PFSK-1 (cell line): ENCODE measurements around the gene FRMD3.

Experiments
- FOXP2 ChIP-seq: optimal IDR thresholded peaks from 2 replicates; pipeline ENCODE3; 2011; ENCODE audit warnings: borderline replicate concordance, control low read depth, inconsistent platforms; ENCODE audit not compliant: insufficient read depth; ENCODE audit errors: extremely low read length, extremely low read depth
- POLR2AphosphoS5 ChIP-seq: IDR thresholded peaks from 2 replicates; pipeline ENCODE4 v1.6.1; 2012; ENCODE audit warnings: low read depth, mild to moderate bottlenecking, control low read depth, low read length, moderate library complexity
- SIN3A ChIP-seq: IDR thresholded peaks from 2 replicates; pipeline ENCODE4 v1.6.1; 2012; ENCODE audit warnings: mild to moderate bottlenecking, low read length, moderate library complexity, borderline replicate concordance; ENCODE audit not compliant: insufficient read depth
- TAF1 ChIP-seq: IDR thresholded peaks from 2 replicates; pipeline ENCODE4 v1.6.1; 2012; ENCODE audit warnings: low read length, control low read depth, borderline replicate concordance; ENCODE audit not compliant: insufficient read depth
- TF ChIP-seq, protein P1 (sequence below), 2 experiments: IDR thresholded peaks; 2 replicates each; pipeline versions ENCODE4 v1.6.1 to v1.8.0; 2011 to 2012; ENCODE audit warnings: low read depth in 2 of 2, low read length in 2 of 2, control low read depth in 1 of 2, inconsistent platforms in 1 of 2, mild to moderate bottlenecking in 1 of 2, moderate library complexity in 1 of 2; ENCODE audit not compliant: insufficient read depth in 1 of 2

FRMD3 gene

DNA sequence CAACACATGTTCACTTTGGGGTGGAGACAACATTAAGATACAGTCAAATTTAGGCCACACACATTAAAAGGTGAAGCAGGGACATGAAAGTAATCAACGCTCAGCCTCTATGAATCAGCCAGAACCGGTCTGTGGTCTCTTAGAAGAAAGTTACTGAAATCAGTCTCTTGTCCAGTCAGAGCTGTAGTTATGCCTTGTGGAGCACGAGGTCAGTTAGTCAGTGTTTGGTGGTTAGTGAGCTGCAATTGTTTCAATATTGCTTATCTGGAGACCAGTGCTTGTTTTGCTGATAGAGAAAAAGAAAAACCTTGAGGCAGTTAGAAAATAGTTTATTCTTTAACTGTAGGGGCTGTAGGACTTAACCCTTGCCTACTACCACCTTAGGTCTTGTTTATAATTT, 317.5 kb downstream of the FRMD3 start:
- TF ChIP-seq TAF1: no peak
- no peak for TF ChIP-seq FOXP2
- TF ChIP-seq POLR2AphosphoS5: no peak
- TF ChIP-seq SIN3A: no peak
- TF ChIP-seq, protein P1, sequence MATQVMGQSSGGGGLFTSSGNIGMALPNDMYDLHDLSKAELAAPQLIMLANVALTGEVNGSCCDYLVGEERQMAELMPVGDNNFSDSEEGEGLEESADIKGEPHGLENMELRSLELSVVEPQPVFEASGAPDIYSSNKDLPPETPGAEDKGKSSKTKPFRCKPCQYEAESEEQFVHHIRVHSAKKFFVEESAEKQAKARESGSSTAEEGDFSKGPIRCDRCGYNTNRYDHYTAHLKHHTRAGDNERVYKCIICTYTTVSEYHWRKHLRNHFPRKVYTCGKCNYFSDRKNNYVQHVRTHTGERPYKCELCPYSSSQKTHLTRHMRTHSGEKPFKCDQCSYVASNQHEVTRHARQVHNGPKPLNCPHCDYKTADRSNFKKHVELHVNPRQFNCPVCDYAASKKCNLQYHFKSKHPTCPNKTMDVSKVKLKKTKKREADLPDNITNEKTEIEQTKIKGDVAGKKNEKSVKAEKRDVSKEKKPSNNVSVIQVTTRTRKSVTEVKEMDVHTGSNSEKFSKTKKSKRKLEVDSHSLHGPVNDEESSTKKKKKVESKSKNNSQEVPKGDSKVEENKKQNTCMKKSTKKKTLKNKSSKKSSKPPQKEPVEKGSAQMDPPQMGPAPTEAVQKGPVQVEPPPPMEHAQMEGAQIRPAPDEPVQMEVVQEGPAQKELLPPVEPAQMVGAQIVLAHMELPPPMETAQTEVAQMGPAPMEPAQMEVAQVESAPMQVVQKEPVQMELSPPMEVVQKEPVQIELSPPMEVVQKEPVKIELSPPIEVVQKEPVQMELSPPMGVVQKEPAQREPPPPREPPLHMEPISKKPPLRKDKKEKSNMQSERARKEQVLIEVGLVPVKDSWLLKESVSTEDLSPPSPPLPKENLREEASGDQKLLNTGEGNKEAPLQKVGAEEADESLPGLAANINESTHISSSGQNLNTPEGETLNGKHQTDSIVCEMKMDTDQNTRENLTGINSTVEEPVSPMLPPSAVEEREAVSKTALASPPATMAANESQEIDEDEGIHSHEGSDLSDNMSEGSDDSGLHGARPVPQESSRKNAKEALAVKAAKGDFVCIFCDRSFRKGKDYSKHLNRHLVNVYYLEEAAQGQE (IDR thresholded peaks at IDR 0.05; ENCODE audit: insufficient read depth in 1 of 2, low read depth in 2 of 2, low read length in 2 of 2): no peak

DNA sequence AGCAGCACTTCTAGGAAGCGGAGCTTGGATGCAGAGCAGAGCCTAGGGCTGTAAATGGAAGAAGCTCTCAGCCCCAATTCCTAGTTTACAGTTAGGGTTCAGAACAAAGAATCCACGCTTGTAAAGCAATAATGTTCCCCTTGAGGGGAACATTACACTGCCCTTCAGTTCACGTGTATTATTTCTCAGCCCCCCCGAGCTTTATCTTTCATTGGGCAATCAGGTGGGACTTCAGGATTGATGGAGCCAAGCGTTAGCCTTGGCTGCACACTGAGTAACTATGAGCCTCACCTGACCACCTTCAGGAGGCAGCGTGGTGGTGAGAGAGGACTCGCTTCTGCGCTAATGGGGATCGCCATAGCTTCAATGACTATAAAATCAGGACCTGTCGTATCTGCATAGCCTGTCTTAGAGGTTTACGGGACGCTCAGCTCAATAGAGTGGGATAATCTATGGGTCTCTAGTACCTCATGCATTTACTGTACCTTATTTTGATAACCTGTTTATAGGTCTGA, 318.2 kb downstream of the FRMD3 start:
- TF ChIP-seq FOXP2 (no peak), TAF1 (no peak), POLR2AphosphoS5 (no peak), SIN3A (no peak)
- TF ChIP-seq, protein P1 (IDR thresholded peaks at IDR 0.05; ENCODE audit: insufficient read depth in 1 of 2, low read depth in 2 of 2, low read length in 2 of 2): no peak

DNA sequence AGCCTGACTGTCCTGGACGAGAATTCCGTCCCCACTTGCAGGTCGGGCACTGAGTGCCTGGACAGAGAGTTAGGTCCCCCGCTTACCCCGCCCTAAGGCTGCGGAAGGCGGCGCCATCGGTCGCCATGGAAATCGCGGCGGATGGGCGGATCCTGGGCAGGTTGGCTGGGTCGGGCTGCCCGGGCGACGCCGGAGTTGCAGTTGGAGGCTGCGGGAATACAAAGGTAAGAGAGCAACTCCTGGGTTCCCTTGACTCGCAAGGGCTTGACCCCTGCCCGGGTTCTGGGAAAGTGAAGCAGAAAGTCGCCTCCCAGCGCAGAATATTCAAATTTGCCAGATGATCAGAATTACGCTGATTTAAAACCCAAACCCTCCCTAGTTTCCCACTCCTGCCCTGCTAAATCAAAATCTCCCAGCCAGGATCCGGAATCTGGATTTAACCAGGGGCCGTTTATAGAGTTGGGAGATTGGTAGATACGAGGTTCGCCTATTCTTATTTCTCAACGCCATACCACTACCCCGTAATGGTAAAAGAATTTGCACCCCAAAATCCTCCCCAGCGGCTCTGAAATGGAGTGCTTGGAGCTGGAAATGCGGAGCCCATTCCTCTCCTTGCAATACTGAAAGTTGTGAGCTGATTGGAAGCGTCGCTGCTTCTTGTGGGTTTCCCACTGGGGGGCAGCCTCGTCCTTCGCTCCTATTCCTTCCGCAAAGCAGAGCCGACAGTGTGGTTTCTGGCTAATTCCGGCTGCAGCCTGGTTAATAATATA, 318.9 kb downstream of the FRMD3 start:
- TF ChIP-seq TAF1: no peak
- TF ChIP-seq SIN3A: no peak
- TF ChIP-seq POLR2AphosphoS5: no peak
- TF ChIP-seq, protein P1 (IDR thresholded peaks at IDR 0.05; ENCODE audit: insufficient read depth in 1 of 2, low read depth in 2 of 2, low read length in 2 of 2): no peak
- no peak for TF ChIP-seq FOXP2

DNA sequence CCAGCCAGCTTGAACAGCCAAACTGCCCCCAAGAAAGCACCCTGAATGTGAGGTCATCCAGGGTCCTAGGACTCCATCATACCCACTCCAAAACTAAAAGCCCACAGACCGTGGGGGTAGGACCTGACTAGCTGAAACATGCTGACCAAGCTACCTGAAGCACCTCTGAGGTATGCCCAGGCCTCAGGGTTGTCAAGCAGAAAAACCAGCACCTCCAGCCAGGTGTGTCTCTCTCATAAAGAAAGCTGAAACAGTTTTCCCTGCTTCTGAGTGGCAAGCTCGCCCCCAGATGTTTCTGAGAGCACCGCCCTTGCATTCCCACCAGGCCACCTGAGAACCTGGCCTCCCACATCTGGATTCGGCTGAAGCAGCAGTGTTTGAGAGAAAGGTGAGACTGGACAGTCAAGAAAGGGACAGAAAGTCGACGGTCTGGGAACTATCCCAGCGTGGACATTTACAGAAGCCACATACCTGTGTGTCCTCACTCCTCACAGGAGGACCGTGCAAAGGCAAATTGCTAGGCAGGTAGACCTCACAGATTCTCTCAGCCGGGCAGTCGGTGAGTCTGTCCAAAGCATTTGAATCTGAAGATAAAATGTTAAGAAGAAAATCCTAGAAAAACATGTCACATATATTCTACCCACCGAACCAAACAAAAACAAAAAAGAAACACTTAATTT, 319.6 kb downstream of the FRMD3 start:
- TF ChIP-seq FOXP2 (no peak), POLR2AphosphoS5 (no peak), TAF1 (no peak), SIN3A (no peak)
- TF ChIP-seq, protein P1 (IDR thresholded peaks at IDR 0.05; ENCODE audit: insufficient read depth in 1 of 2, low read depth in 2 of 2, low read length in 2 of 2): no peak
